Mesenchymal stem cell (in vitro differentiated cells and primary cell): Measurements from ENCODE around the gene RHBDL3.
A peak's percentile ranks its signal among the peaks of the same experiment; 100 is the strongest.

Experiments used
- DNase-seq: peaks from one replicate; pipeline ENCODE4 v3.0.0-alpha.2; 2013
- H2AFZ ChIP-seq: one replicate; pipeline ENCODE4 v1.6.1; 2013; ENCODE audit warnings: low read depth, mild to moderate bottlenecking, control low read depth, inconsistent platforms, low read length, moderate library complexity
- H2AK5ac ChIP-seq: 2 replicates; pipeline ENCODE4 v1.6.1; 2013; ENCODE audit warnings: low read length, moderate library complexity, mild to moderate bottlenecking, inconsistent platforms; ENCODE audit not compliant: severe bottlenecking
- H2BK120ac ChIP-seq: one replicate; pipeline ENCODE4 v1.6.1; 2013; ENCODE audit warnings: low read depth, mild to moderate bottlenecking, inconsistent platforms, low read length, moderate library complexity
- H2BK12ac ChIP-seq, 2 experiments: one replicate each; pipeline ENCODE4 v1.6.1; 2013; ENCODE audit warnings: inconsistent platforms in 2 of 2, low read length in 2 of 2, mild to moderate bottlenecking in 2 of 2, moderate library complexity in 2 of 2, control low read depth in 1 of 2
- H2BK15ac ChIP-seq: one replicate; pipeline ENCODE4 v1.6.1; 2013; ENCODE audit warnings: mild to moderate bottlenecking, low read depth, inconsistent platforms; ENCODE audit not compliant: poor library complexity, severe bottlenecking
- H2BK5ac ChIP-seq: 2 replicates; pipeline ENCODE4 v1.6.1; 2013; ENCODE audit warnings: low read depth, mild to moderate bottlenecking, low read length, control low read depth, inconsistent platforms; ENCODE audit not compliant: poor library complexity, severe bottlenecking
- H3K14ac ChIP-seq, 2 experiments: one replicate each; pipeline ENCODE4 v1.6.1; 2013; ENCODE audit warnings: inconsistent platforms in 2 of 2, low read length in 2 of 2, control low read depth in 1 of 2, mild to moderate bottlenecking in 1 of 2, moderate library complexity in 1 of 2
- H3K18ac ChIP-seq, 2 experiments: one replicate each; pipeline ENCODE4 v1.6.1; 2013; ENCODE audit warnings: inconsistent platforms in 2 of 2, low read length in 2 of 2, control low read depth in 1 of 2, low read depth in 1 of 2, mild to moderate bottlenecking in 1 of 2
- H3K23ac ChIP-seq, 2 experiments: one replicate each; pipeline ENCODE4 v1.6.1; 2013; ENCODE audit warnings: inconsistent platforms in 2 of 2, low read length in 2 of 2, mild to moderate bottlenecking in 2 of 2, moderate library complexity in 2 of 2, control low read depth in 1 of 2
- H3K27ac ChIP-seq: 2 replicates; pipeline ENCODE4 v1.5.1; 2013; ENCODE audit warnings: mild to moderate bottlenecking, moderate library complexity, low read length, control low read depth, inconsistent platforms; ENCODE audit not compliant: poor library complexity, severe bottlenecking
- H3K27me3 ChIP-seq, 2 experiments: 2 replicates each; pipeline versions ENCODE4 v1.6.1 to v1.7.0; 2013; ENCODE audit warnings: low read length in 2 of 2, mild to moderate bottlenecking in 2 of 2, moderate library complexity in 2 of 2, control low read depth in 1 of 2, inconsistent platforms in 1 of 2; ENCODE audit not compliant: control insufficient read depth in 1 of 2, insufficient read depth in 1 of 2
- H3K36me3 ChIP-seq, 2 experiments: 2 replicates each; pipeline versions ENCODE4 v1.6.1 to v1.7.0; 2013; ENCODE audit warnings: low read length in 2 of 2, control low read depth in 1 of 2, inconsistent platforms in 1 of 2, low read depth in 1 of 2, mild to moderate bottlenecking in 1 of 2; ENCODE audit not compliant: insufficient read depth in 2 of 2, control insufficient read depth in 1 of 2
- H3K4ac ChIP-seq, 2 experiments: one replicate each; pipeline ENCODE4 v1.6.1; 2013; ENCODE audit warnings: inconsistent platforms in 2 of 2, low read length in 2 of 2, mild to moderate bottlenecking in 2 of 2, moderate library complexity in 2 of 2, control low read depth in 1 of 2, low read depth in 1 of 2
- H3K4me1 ChIP-seq: 2 replicates; pipeline ENCODE4 v1.6.1; 2013; ENCODE audit warnings: low read depth, low read length, control low read depth; ENCODE audit not compliant: control insufficient read depth, insufficient read depth
- H3K4me2 ChIP-seq: 2 replicates; pipeline ENCODE4 v1.6.1; 2013; ENCODE audit warnings: low read length, mild to moderate bottlenecking, inconsistent platforms; ENCODE audit not compliant: poor library complexity, severe bottlenecking
- H3K4me3 ChIP-seq, 2 experiments: 2 replicates each; pipeline versions ENCODE4 v1.5.1 to v1.7.0; 2013; ENCODE audit warnings: low read length in 2 of 2, mild to moderate bottlenecking in 2 of 2, control low read depth in 1 of 2, low read depth in 1 of 2; ENCODE audit not compliant: insufficient read depth in 1 of 2
- H3K79me1 ChIP-seq: replicated peaks from 2 replicates; pipeline ENCODE4 v1.6.1; 2013; ENCODE audit warnings: mild to moderate bottlenecking, control low read depth, low read length, inconsistent platforms; ENCODE audit not compliant: poor library complexity, severe bottlenecking
- H3K9ac ChIP-seq: 2 replicates; pipeline ENCODE4 v1.7.0; 2013; ENCODE audit warnings: mild to moderate bottlenecking, low read length, moderate library complexity
- H3K9me3 ChIP-seq: 2 replicates; pipeline ENCODE4 v1.7.0; 2013; ENCODE audit warnings: mild to moderate bottlenecking, low read length; ENCODE audit not compliant: control insufficient read depth
- H4K8ac ChIP-seq: one replicate; pipeline ENCODE4 v1.6.1; 2013; ENCODE audit warnings: inconsistent platforms, mild to moderate bottlenecking, low read length, moderate library complexity
- H4K91ac ChIP-seq: one replicate; pipeline ENCODE4 v1.6.1; 2013; ENCODE audit warnings: mild to moderate bottlenecking, low read length, inconsistent platforms
- WGBS: methylation state at CpG from one replicate; pipeline ENCODE4 v1.1.7; 2013; ENCODE audit warnings: mixed read lengths; 5-methylcytosine and 5-hydroxymethylcytosine counted together

RHBDL3 gene

DNA sequence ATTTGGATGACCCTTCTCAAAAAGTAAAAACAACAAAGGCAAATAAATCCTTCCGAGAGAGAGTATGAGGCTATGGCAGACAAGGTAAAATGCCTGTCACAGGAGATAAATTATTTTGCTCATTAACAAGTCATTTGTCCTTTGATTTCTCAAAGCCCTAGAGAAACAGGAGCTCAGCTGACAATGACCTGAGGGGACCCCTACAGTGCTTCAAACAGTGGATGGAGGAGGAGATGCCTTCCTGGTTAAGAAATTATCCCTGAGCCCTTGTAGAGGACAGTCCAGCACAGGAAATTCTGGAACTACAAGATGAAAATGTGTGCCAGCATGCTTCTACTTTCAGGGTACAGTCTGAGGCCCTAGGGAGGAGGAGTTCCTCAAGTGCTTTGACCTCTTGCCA is 24.0 kb upstream of the RHBDL3 start:
- H3K79me1 ChIP-seq = no peaks in the 10 kb centered on the region
- H2BK120ac ChIP-seq = no peak overlapping the region
- no peak overlapping the region for H3K4me3 ChIP-seq
- H2AK5ac ChIP-seq = no peak overlapping the region
- no peak overlapping the region for H3K27ac ChIP-seq
- no peak for DNase-seq
- H3K9ac ChIP-seq = no peak overlapping the region
- no CpG with 5 or more reads among the region's 1 CpG for WGBS
- H3K36me3 ChIP-seq = no peaks in the 10 kb centered on the region
- H2AFZ ChIP-seq = no peak overlapping the region
- no peak overlapping the region for H4K8ac ChIP-seq
- no peak overlapping the region for H2BK12ac ChIP-seq
- no peaks in the 10 kb centered on the region for H3K4me1 ChIP-seq
- no peak overlapping the region for H3K23ac ChIP-seq
- no peak overlapping the region for H3K4ac ChIP-seq
- H2BK15ac ChIP-seq = no peak overlapping the region
- no peak overlapping the region for H3K4me2 ChIP-seq
- H4K91ac ChIP-seq = no peak overlapping the region
- no peak overlapping the region for H3K18ac ChIP-seq
- no peak overlapping the region for H2BK5ac ChIP-seq
- no peak overlapping the region for H3K14ac ChIP-seq
- no peaks in the 10 kb centered on the region for H3K27me3 ChIP-seq
- no peaks in the 10 kb centered on the region for H3K9me3 ChIP-seq

DNA sequence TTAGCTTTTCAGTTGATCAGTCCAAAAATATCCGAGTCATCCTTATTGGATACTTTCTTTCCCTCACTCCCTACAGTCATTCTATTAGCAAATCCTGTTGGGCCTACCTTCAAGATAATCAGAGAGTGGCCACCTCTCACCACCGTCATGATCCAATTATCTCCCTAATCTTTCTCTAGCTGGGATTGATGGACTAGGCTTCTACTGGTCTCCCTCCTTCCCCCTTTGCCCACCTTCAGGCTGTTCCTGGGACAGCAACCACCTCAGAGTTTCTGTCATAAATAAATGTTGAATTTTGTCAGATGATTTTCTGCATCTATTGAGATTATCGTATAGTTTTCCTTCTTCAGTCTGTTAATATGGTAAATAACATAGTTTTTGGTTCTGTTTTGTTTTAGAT is 16.2 kb upstream of the RHBDL3 start:
- no peak overlapping the region for H3K9ac ChIP-seq
- H2BK120ac ChIP-seq = no peak overlapping the region
- H3K23ac ChIP-seq = no peak overlapping the region
- H3K4me2 ChIP-seq = no peak overlapping the region
- H2AFZ ChIP-seq = no peak overlapping the region
- no peak overlapping the region for H3K4me3 ChIP-seq
- H3K36me3 ChIP-seq = no peaks in the 10 kb centered on the region
- no peak overlapping the region for H4K91ac ChIP-seq
- H3K18ac ChIP-seq = no peak overlapping the region
- H3K27ac ChIP-seq = no peak overlapping the region
- no peak overlapping the region for H2AK5ac ChIP-seq
- no peak for DNase-seq
- H2BK12ac ChIP-seq = no peak overlapping the region
- peaks cover 3% of the 10 kb centered on the region for H3K4me1 ChIP-seq
- no peak overlapping the region for H4K8ac ChIP-seq
- no peak overlapping the region for H2BK5ac ChIP-seq
- no peak overlapping the region for H3K4ac ChIP-seq
- no peak overlapping the region for H3K14ac ChIP-seq
- H2BK15ac ChIP-seq = no peak overlapping the region
- peaks cover 5 to 10% of the 10 kb centered on the region in 2 experiments for H3K27me3 ChIP-seq
- H3K79me1 ChIP-seq = no peaks in the 10 kb centered on the region
- no peaks in the 10 kb centered on the region for H3K9me3 ChIP-seq
- WGBS = 85% methylated on average over 3 of the region's 3 CpGs

DNA sequence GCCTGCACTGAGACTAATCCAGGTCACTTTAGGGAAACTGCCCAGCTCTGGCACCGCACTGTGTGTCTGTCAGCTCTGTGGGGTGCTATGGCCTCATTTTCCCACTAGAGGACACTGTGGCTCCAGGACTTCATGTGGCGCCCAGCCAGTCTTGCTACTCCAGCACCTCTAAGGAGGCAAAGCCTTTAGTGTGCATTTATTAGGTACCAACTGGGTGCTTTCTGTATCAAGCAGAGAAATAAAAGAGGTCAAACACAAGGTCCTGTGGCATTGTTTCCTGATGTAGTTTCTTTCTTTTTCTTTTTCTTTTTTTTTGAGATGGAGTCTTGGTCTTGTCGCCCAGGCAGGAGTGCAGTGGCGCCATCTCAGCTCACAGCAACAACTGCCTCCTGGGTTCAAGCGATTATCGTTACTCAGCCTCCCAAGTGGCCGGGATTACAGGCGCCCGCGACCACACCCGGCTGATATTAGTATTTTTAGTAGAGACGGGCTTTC is 12.5 kb upstream of the RHBDL3 start:
- Histone ChIP-seq H2AK5ac (no peak overlapping the region), H4K8ac (no peak overlapping the region), H4K91ac (no peak overlapping the region), H3K4me1 (peaks cover 3% of the 10 kb centered on the region), H2BK120ac (no peak overlapping the region), H3K23ac (no peak overlapping the region), H3K27ac (no peak overlapping the region), H3K27me3 (peaks cover 20 to 23% of the 10 kb centered on the region in 2 experiments), H3K18ac (no peak overlapping the region), H2BK15ac (no peak overlapping the region), H3K4me2 (no peak overlapping the region), H3K9me3 (no peaks in the 10 kb centered on the region), H2BK5ac (no peak overlapping the region), H3K4ac (no peak overlapping the region), H2BK12ac (no peak overlapping the region), H3K14ac (no peak overlapping the region), H3K36me3 (no peaks in the 10 kb centered on the region), H3K79me1 (no peaks in the 10 kb centered on the region), H3K4me3 (no peak overlapping the region), H3K9ac (no peak overlapping the region), H2AFZ (no peak overlapping the region)
- peak; percentile 78 for DNase-seq
- WGBS = 69% methylated on average over 12 of the region's 12 CpGs

DNA sequence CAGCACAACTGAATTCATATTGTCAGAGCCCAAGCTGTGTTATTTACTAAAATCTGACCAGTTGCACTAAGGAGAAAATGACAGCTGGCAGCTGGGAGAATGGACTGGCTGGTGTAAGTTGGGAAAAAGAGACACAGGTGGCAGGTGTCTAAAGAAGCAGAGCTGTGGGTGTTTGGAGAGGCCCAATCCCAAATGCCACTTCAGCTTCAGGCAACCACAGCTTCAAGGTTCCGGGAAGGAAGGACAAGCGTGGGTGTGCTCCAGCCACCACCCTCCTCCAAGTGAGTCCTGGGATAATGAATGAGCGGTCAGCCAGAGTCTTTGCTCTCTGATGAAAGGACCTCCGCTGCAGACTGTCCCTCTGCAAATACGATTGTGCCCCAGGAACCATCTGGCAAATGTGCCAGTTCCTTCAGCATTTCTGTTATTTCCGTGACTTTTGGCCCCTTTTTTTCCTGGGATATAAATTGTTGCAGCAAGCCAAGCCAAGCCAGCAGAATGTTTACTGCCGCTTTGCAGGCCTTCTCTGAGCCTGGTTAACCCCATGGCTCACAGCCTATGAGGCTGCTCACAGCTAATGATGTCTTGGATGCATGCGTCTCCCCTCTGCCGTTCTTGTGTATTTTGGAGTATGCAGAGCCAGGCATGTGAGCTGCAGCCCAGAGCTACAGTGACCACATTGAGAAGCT is 9.5 kb upstream of the RHBDL3 start:
- DNase-seq = no peak

More for the DNA sequence above, 9.5 kb upstream of the RHBDL3 start:
- H2BK15ac ChIP-seq = no peak overlapping the region
- H3K36me3 ChIP-seq = no peaks in the 10 kb centered on the region
- WGBS = 77% methylated on average over 9 of the region's 9 CpGs
- no peak overlapping the region for H3K14ac ChIP-seq
- H2BK12ac ChIP-seq = no peak overlapping the region
- peaks cover 25 to 27% of the 10 kb centered on the region in 2 experiments for H3K27me3 ChIP-seq
- H3K4me3 ChIP-seq = no peak overlapping the region
- H2BK120ac ChIP-seq = no peak overlapping the region
- H3K27ac ChIP-seq = no peak overlapping the region
- H4K91ac ChIP-seq = no peak overlapping the region
- H3K18ac ChIP-seq = no peak overlapping the region
- H3K4ac ChIP-seq = no peak overlapping the region
- H3K9ac ChIP-seq = no peak overlapping the region
- H3K23ac ChIP-seq = peak overlapping the region in 1 of 2 experiments; percentile 42
- H3K4me1 ChIP-seq = peaks cover 8% of the 10 kb centered on the region
- no peak overlapping the region for H3K4me2 ChIP-seq
- H4K8ac ChIP-seq = no peak overlapping the region
- H2AK5ac ChIP-seq = no peak overlapping the region
- no peak overlapping the region for H2BK5ac ChIP-seq
- no peak overlapping the region for H2AFZ ChIP-seq
- no peaks in the 10 kb centered on the region for H3K9me3 ChIP-seq
- no peaks in the 10 kb centered on the region for H3K79me1 ChIP-seq
